ENCODE data around the gene STK32A. TPM values are rescaled to one million over a fixed set of nuclear protein-coding genes. Genes with fewer than 3 reads are reported as not detected.

Gene STK32A
- total RNA-seq, 1 experiment from 2014 or later: 0.16 TPM

DNA sequence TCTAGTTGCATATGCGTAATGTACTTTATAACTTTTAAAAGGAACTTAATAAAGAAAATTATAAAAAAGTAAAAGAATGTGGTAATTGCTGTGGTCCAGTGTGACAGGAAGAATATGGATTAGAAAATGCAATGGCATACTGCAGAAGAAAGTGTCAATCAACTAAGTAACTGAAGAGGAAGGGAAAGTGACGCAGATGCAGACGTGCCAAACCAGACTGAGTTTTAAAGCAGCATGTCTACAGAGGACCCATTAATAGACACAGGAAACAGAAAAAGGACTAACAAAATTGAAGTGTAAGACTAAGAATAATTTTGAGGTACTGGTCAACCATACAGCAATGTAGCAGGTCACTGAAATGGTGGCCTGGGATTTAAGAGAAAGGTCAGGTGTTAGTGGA lies 201.8 kb downstream of the STK32A start:
- no peak overlapping the region for H3K4me3 Mint-ChIP-seq (ENCODE audit: unreplicated experiment)
- H3K27me3 ChIP-seq (replicated peaks; ENCODE audit: control insufficient read depth, insufficient read depth, low read length): no peaks in the 10 kb centered on the region
- H3K9me3 ChIP-seq: no peaks in the 10 kb centered on the region
- H3K36me3 Mint-ChIP-seq (ENCODE audit: insufficient read depth, unreplicated experiment): peaks cover 28% of the 10 kb centered on the region
- H3K36me3 ChIP-seq (ENCODE audit: control insufficient read depth, insufficient read depth, low read length): no peaks in the 10 kb centered on the region; the same call in 1 of the 2 replicates
- H3K4me3 ChIP-seq (ENCODE audit: low read depth, low read length): no peak overlapping the region
- CTCF ChIA-PET: no interaction called here
- TF ChIP-seq, protein P1, sequence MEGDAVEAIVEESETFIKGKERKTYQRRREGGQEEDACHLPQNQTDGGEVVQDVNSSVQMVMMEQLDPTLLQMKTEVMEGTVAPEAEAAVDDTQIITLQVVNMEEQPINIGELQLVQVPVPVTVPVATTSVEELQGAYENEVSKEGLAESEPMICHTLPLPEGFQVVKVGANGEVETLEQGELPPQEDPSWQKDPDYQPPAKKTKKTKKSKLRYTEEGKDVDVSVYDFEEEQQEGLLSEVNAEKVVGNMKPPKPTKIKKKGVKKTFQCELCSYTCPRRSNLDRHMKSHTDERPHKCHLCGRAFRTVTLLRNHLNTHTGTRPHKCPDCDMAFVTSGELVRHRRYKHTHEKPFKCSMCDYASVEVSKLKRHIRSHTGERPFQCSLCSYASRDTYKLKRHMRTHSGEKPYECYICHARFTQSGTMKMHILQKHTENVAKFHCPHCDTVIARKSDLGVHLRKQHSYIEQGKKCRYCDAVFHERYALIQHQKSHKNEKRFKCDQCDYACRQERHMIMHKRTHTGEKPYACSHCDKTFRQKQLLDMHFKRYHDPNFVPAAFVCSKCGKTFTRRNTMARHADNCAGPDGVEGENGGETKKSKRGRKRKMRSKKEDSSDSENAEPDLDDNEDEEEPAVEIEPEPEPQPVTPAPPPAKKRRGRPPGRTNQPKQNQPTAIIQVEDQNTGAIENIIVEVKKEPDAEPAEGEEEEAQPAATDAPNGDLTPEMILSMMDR (IDR thresholded peaks at IDR 0.05; ENCODE audit: insufficient read depth in 1 of 2, low read depth in 1 of 2, low read length in 1 of 2, severe bottlenecking in 1 of 2, unreplicated experiment in 1 of 2): no peak
- H3K4me1 Mint-ChIP-seq (ENCODE audit: low read depth, unreplicated experiment): peaks cover 64% of the 10 kb centered on the region
- no TSS peak for BruUV-seq (replicated peaks)
- DNase-seq: no peak
- no peaks in the 10 kb centered on the region for H3K27me3 Mint-ChIP-seq (ENCODE audit: insufficient read depth, unreplicated experiment)
- no peaks in the 10 kb centered on the region for H3K9me3 Mint-ChIP-seq (ENCODE audit: unreplicated experiment)
- H3K27ac Mint-ChIP-seq (ENCODE audit: unreplicated experiment): no peak overlapping the region
- H3K4me1 ChIP-seq: peaks cover 41% of the 10 kb centered on the region
- POLR2A ChIA-PET: no interaction called here
- intact Hi-C loops (cut with micrococcal nuclease; ENCODE audit: unreplicated experiment): loop anchor here (10.0 kb wide), 1 partner anchor 398 kb away; the partner anchor contains the start of gene SPINK1

DNA sequence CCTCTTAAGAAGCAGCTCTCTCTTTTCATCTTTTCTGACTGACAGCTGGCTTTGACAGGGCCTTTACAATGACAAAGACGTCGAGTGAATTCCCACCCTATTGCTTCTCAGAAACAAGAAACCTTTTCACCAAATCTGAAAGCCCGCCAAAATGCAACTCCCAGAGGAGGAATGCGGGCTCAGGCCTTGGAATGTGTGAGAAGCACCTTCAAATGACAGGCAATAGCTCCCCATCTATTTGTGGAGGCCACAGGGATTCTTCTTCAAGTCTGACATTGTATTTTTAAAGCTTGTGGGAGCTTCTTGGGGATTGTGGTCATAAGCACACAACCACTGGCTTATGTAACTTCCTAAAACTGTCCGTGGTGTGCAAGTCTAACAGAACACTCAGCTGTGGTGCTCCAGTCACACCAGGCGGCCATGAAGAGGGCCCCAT lies 202.4 kb downstream of the STK32A start:
- Mint-ChIP-seq H3K4me1 (ENCODE audit: low read depth, unreplicated experiment) (peaks cover 58% of the 10 kb centered on the region), H3K27ac (ENCODE audit: unreplicated experiment) (no peak overlapping the region), H3K27me3 (ENCODE audit: insufficient read depth, unreplicated experiment) (no peaks in the 10 kb centered on the region), H3K4me3 (ENCODE audit: unreplicated experiment) (no peak overlapping the region), H3K9me3 (ENCODE audit: unreplicated experiment) (no peaks in the 10 kb centered on the region), H3K36me3 (ENCODE audit: insufficient read depth, unreplicated experiment) (peaks cover 24% of the 10 kb centered on the region)
- no TSS peak for BruUV-seq (replicated peaks)
- H3K36me3 ChIP-seq (ENCODE audit: control insufficient read depth, insufficient read depth, low read length): no peaks in the 10 kb centered on the region; the same call in 1 of the 2 replicates
- ChIA-PET POLR2A (no interaction called here), CTCF (no interaction called here)
- intact Hi-C loops (cut with micrococcal nuclease; ENCODE audit: unreplicated experiment): loop anchor here (10.0 kb wide), 1 partner anchor 398 kb away; the partner anchor contains the start of gene SPINK1
- no peaks in the 10 kb centered on the region for H3K27me3 ChIP-seq (replicated peaks; ENCODE audit: control insufficient read depth, insufficient read depth, low read length)
- H3K4me1 ChIP-seq: peaks cover 35% of the 10 kb centered on the region
- TF ChIP-seq, protein P1 (IDR thresholded peaks at IDR 0.05; ENCODE audit: insufficient read depth in 1 of 2, low read depth in 1 of 2, low read length in 1 of 2, severe bottlenecking in 1 of 2, unreplicated experiment in 1 of 2): no peak
- no peaks in the 10 kb centered on the region for H3K9me3 ChIP-seq
- H3K4me3 ChIP-seq (ENCODE audit: low read depth, low read length): no peak overlapping the region
- no peak for DNase-seq

Data from Caco-2 (cell line).